Eye (tissue), 1 donor: ENCODE results near the gene PPM1M.

Source experiments
- DNase-seq: peaks from one replicate; pipeline ENCODE4 v3.0.0-alpha.2; 2015

PPM1M gene

GRCh38 chr3:52216585-52217408, 28.8 kb upstream of the PPM1M start:
- no peak for DNase-seq

- DNase-seq = no peak
Measured at GRCh38 chr3:52217409-52217805, 28.2 kb upstream of the PPM1M start.

GRCh38 chr3:52218026-52218425, 27.5 kb upstream of the PPM1M start:
- DNase-seq = no peak

GRCh38 chr3:52218454-52218853, 27.1 kb upstream of the PPM1M start:
- DNase-seq = no peak

- peak; percentile 71 for DNase-seq
Measured at GRCh38 chr3:52218937-52219650, 26.5 kb upstream of the PPM1M start.

- peak; percentile 95 for DNase-seq
Measured at GRCh38 chr3:52220380-52221026, 25.1 kb upstream of the PPM1M start.

GRCh38 chr3:52221141-52221562, 24.4 kb upstream of the PPM1M start:
- no peak for DNase-seq

- no peak for DNase-seq
Measured at GRCh38 chr3:52221563-52222318, 23.8 kb upstream of the PPM1M start.

GRCh38 chr3:52222319-52223221, 23.0 kb upstream of the PPM1M start:
- DNase-seq = no peak

GRCh38 chr3:52223449-52224408, 21.8 kb upstream of the PPM1M start:
- DNase-seq = no peak

- no peak for DNase-seq
Measured at GRCh38 chr3:52225452-52226228, 19.9 kb upstream of the PPM1M start, which contains the start of gene TLR9. TSS of gene TLR9 (minus strand) at chr3:52225645. CDS start at chr3:52225529, 116 bp downstream.

- no peak for DNase-seq
Measured at GRCh38 chr3:52226229-52226817, 19.2 kb upstream of the PPM1M start.

GRCh38 chr3:52227117-52227516, 18.4 kb upstream of the PPM1M start:
- no peak for DNase-seq

- no peak for DNase-seq
Measured at GRCh38 chr3:52227766-52228165, 17.8 kb upstream of the PPM1M start.

GRCh38 chr3:52228266-52228665, 17.3 kb upstream of the PPM1M start:
- no peak for DNase-seq

- no peak for DNase-seq
Measured at GRCh38 chr3:52228751-52229291, 16.7 kb upstream of the PPM1M start.

GRCh38 chr3:52229656-52230055, 15.9 kb upstream of the PPM1M start:
- no peak for DNase-seq

GRCh38 chr3:52230461-52230860, 15.1 kb upstream of the PPM1M start:
- DNase-seq = no peak

GRCh38 chr3:52230889-52231499, 14.6 kb upstream of the PPM1M start:
- no peak for DNase-seq
